ENCODE measurements around the gene BANF1. TPM values are rescaled to one million over a fixed set of nuclear protein-coding genes. Genes with fewer than 3 reads are reported as not detected.

BANF1 gene
- total RNA-seq, 4 donors from 2014 or later, result 66.9 to 86.7 (median 78.3) TPM

- H3K27ac ChIP-seq, result no peak overlapping the region
- WGBS, 2 donors, result 93 to 97% methylated on average over 8 of the region's 8 CpGs
- H3K4me3 ChIP-seq (replicated peaks in 1 of 3), result no peak overlapping the region
- H3K4me1 ChIP-seq, result peaks cover 0 to 7% of the 10 kb centered on the region in 2 donors
- H3K27me3 ChIP-seq, result no peaks in the 10 kb centered on the region
- no peak for DNase-seq
- intact Hi-C loops (cut with DNase I), result no loop called here
- H3K9me3 ChIP-seq, result no peaks in the 10 kb centered on the region
- peaks cover 33 to 40% of the 10 kb centered on the region in 2 donors for H3K36me3 ChIP-seq
- TF ChIP-seq, protein P1, sequence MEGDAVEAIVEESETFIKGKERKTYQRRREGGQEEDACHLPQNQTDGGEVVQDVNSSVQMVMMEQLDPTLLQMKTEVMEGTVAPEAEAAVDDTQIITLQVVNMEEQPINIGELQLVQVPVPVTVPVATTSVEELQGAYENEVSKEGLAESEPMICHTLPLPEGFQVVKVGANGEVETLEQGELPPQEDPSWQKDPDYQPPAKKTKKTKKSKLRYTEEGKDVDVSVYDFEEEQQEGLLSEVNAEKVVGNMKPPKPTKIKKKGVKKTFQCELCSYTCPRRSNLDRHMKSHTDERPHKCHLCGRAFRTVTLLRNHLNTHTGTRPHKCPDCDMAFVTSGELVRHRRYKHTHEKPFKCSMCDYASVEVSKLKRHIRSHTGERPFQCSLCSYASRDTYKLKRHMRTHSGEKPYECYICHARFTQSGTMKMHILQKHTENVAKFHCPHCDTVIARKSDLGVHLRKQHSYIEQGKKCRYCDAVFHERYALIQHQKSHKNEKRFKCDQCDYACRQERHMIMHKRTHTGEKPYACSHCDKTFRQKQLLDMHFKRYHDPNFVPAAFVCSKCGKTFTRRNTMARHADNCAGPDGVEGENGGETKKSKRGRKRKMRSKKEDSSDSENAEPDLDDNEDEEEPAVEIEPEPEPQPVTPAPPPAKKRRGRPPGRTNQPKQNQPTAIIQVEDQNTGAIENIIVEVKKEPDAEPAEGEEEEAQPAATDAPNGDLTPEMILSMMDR (IDR thresholded peaks at IDR 0.05), result no peak
- no peak for TF ChIP-seq POLR2A (IDR thresholded peaks at IDR 0.05)
Measured at GRCh38 chr11:65972116-65972515, 30.2 kb upstream of the BANF1 start.

GRCh38 chr11:65973439-65974110 is 28.7 kb upstream of the BANF1 start:
- H3K27ac ChIP-seq, result no peak overlapping the region
- intact Hi-C loops (cut with DNase I), result no loop called here
- DNase-seq, result no peak
- TF ChIP-seq, protein P1 (IDR thresholded peaks at IDR 0.05), result no peak
- no peak for TF ChIP-seq POLR2A (IDR thresholded peaks at IDR 0.05)
- H3K4me3 ChIP-seq (replicated peaks in 1 of 3), result no peak overlapping the region
- H3K36me3 ChIP-seq, result peaks cover 35 to 40% of the 10 kb centered on the region in 2 donors
- no peaks in the 10 kb centered on the region for H3K9me3 ChIP-seq
- H3K27me3 ChIP-seq, result no peaks in the 10 kb centered on the region
- WGBS, 2 donors, result 94 to 97% methylated on average over 13 of the region's 13 CpGs
- H3K4me1 ChIP-seq, result peaks cover 0 to 6% of the 10 kb centered on the region in 2 donors

GRCh38 chr11:65975771-65976170 is 26.5 kb upstream of the BANF1 start:
- intact Hi-C loops (cut with DNase I), result no loop called here
- TF ChIP-seq, protein P1 (IDR thresholded peaks at IDR 0.05), result no peak
- H3K36me3 ChIP-seq, result peaks cover 28 to 36% of the 10 kb centered on the region in 2 donors

GRCh38 chr11:65976216-65977176 is 25.8 kb upstream of the BANF1 start:
- no peaks in the 10 kb centered on the region for H3K27me3 ChIP-seq
- no peak overlapping the region for H3K27ac ChIP-seq
- intact Hi-C loops (cut with DNase I), result no loop called here
- DNase-seq, result no peak
- WGBS, 2 donors, result 82 to 86% methylated on average over 32 to 42 of the region's 43 CpGs
- peaks cover 28 to 36% of the 10 kb centered on the region in 2 donors for H3K36me3 ChIP-seq
- H3K4me1 ChIP-seq, result no peaks in the 10 kb centered on the region
- H3K4me3 ChIP-seq (replicated peaks in 1 of 3), result no peak overlapping the region
- TF ChIP-seq, protein P1 (IDR thresholded peaks at IDR 0.05), result no peak
- TF ChIP-seq POLR2A (IDR thresholded peaks at IDR 0.05), result no peak
- H3K9me3 ChIP-seq, result no peaks in the 10 kb centered on the region

More at GRCh38 chr11:65975771-65976170, 26.5 kb upstream of the BANF1 start:
- H3K4me1 ChIP-seq, result no peaks in the 10 kb centered on the region
- H3K27me3 ChIP-seq, result no peaks in the 10 kb centered on the region
- no peaks in the 10 kb centered on the region for H3K9me3 ChIP-seq
- H3K4me3 ChIP-seq (replicated peaks in 1 of 3), result no peak overlapping the region
- no peak for DNase-seq
- no peak overlapping the region for H3K27ac ChIP-seq
- 90 to 92% methylated on average over 9 of the region's 9 CpGs for WGBS, 2 donors
